GM21737 (cell line): ENCODE measurements around the gene OSBPL7.

Source experiments
- ATAC-seq: cut with Tn5 transposase; IDR thresholded peaks from one replicate; pipeline ENCODE4 v1.9.1; 2021; ENCODE audit warnings: mild to moderate bottlenecking, moderate library complexity; ENCODE audit not compliant: unreplicated experiment

Gene OSBPL7

DNA sequence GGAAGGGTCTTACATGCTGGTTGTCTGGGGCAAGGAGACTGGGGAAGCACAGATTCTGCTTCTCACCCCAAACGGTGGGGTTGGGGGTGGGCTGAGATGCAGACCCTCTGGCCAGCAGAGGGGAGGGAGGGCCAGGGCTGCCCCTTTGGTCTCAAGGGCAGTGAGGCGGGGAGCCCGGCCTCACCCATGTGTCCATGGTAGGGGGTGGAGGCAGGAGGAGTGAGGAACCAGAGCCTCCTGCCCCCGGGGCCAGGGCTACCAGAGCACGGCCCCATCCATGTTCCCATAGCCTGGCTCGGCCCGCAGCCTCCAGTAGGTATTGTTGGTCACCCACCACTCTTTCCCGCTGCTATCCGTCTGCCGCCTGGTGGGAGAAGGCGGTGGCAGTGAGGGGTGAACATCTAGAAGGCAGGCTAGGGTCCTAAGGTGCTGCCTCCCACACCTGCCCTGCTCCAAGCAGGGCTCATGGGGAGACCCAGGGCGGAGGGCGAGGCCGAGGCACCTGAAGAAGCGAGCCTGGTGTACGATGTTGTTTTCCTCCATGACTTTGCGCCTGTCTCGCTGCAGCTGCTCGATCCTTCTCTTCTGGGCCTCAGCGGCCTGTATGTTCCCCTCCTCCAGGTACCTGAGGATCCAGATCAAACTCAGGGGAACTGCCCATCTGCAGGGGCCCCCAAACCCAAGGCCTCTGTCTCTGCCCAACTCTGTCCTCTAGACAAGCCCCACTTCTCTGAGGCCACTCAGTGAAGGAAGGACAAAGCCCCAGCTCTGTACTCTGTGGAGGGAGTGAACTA, 13.4 kb downstream of the OSBPL7 start:
- no peak for ATAC-seq

GRCh38 chr17:47807421-47807820, 14.2 kb downstream of the OSBPL7 start:
- no peak for ATAC-seq

- ATAC-seq = no peak
Observed at GRCh38 chr17:47806913-47807255, 14.7 kb downstream of the OSBPL7 start.

- ATAC-seq = no peak
Observed at GRCh38 chr17:47806026-47806912, 15.3 kb downstream of the OSBPL7 start.

DNA sequence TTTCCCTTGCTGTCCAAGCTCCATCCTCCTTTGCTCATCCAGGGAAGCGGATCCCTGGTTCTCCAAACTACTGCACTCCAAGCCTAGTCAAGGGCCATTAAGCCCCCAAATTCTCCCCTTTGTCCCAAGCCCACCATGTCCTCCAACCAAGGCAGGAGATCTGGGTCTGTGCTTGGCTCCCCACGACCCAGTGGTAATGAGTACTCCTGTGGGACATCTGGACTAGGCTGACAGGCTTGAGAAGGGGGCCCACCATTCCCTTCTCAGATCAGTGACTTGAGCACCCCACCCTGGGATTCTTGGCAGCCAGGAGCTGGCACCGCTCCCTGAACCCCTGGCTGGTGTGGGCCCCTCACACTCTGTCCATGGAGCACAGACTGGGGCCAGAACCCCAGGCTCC, 17.1 kb downstream of the OSBPL7 start:
- ATAC-seq = no peak

GRCh38 chr17:47803751-47804150, 17.8 kb downstream of the OSBPL7 start:
- no peak for ATAC-seq

DNA sequence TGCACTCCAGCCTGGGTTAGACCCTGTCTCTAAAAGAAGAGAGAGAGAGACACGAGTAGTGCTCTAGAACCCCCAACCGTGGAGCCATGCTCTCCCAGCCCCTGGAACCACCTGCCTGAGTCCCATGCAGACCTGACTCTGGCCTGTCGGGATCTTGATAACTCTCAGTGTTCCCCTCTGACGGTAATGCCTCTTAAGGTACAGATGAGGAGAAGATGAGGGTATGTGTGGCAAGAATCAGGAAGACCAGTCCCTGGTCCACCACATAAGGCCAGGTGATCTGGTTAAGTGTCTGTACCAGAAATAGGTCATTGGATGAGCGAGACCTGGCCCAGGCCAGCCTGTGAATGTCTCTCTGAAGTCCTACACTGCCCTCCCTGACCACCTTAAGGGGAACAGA, 18.4 kb downstream of the OSBPL7 start:
- no peak for ATAC-seq

DNA sequence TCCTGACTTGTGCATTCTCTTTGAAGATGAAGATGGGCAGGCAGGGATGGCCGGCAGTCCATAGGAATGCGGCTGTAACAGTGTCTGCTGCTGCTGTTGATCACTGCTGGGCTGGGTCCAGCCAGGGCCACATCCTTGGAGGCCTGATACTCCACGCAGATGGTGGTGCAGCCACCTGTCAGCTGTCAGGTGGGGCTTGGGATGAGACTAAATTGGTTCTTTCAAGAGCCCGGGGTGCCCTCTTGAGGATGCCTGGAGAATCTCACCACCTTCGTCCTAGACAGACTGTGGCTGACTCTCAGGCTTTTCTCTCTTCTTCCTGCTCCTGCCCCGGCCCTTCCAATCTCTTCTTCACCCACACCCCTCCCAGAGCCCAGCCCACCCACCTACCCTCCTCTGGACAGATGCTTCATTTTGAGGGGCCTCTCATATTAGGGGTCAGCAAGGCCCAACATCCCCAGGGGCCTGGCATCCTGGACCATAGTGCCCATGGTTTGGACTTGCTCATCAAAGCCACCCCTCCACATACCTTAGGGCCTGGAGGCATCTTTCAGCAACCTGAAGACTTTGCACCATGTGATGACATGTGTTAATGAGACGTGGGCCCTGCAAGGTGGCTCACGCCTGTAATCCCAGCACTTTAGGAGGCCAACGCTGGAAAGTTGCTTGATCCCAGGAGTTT, 19.1 kb downstream of the OSBPL7 start:
- no peak for ATAC-seq

- ATAC-seq = no peak
Observed at GRCh38 chr17:47801906-47802305, 19.7 kb downstream of the OSBPL7 start.

DNA sequence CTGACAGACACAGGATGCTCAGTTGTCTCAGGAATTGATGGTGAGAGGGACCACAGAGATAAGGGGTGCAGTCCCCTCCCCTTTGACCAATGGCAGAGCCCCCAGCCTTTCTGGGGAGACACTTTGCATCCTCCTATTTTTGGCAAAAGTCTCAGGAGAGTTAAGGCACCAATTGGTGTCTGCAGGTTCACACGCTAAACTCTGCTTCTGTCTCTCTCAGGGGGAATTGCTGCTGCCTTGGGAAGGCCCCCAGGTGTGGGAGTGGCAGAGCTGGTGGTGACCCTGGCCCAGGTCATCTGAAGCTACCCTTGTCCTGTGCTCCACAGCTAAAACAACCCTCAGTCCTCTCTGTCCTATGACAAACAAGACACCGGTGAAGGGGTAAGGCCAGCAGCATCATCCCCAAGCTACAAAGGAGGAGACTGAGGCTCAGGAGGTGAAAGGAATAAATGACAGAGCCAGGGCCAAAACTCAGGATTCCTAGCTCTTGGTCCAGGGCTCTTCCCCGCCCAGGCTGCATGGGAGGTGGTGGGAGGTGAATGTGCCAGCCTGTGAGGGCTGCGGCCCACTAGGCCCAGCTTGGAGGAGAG, 20.3 kb downstream of the OSBPL7 start:
- ATAC-seq = no peak

GRCh38 chr17:47800686-47801085, 20.9 kb downstream of the OSBPL7 start:
- no peak for ATAC-seq

DNA sequence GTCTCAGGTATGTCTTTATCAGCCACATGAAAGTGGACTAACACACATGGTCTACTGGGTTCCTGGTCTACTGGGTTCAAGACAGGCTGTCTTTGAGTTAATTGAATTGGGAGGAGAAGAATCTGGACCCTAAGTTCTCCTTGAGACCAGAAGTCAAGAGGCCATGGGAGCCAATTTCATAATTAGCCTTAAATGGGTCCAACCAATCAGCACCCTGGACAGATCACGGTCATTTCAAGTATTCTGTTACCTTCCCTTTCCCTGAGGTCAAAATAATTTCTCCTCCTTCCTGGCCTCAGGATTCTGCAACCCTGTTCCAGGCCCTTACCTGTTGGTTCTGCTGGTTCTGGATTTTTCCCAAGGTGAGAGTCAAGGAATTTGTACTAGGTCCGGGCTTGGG, 23.8 kb downstream of the OSBPL7 start:
- ATAC-seq = no peak

DNA sequence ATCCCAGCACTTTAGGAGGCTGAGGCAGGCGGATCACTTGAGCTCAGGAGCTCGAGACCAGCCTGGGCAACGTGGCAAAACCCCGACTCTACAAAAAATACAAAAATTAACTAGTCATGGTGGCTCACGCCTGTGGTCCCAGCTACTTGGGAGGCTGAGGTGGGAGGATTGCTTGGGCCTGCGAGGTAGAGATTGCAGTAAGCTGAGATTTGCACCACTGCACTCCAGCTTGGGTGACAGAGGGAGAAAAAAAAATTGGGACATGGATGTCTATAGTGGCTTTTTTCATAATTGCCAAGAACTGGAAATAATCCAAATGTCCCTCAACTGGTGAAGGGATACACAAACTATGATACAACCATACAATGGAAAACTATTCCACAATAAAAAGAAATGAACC, 28.6 kb downstream of the OSBPL7 start:
- no peak for ATAC-seq

DNA sequence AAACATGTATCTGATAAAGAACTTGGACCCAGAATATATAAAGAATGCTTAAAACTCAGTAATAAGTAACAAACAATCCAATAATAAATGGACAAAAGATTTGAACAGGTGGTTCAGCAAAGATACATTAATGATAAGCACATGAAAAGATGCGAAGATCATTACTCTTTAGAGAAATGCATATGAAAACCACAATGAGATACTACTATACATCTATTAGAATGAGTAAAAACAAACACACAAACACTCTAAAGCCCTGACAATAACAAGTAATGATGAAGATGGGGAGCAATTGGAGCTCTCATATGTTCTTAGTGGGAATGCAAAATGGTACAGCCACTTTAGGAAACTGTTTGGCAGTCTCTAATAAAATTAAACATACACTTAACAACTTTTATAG, 29.1 kb downstream of the OSBPL7 start:
- no peak for ATAC-seq

DNA sequence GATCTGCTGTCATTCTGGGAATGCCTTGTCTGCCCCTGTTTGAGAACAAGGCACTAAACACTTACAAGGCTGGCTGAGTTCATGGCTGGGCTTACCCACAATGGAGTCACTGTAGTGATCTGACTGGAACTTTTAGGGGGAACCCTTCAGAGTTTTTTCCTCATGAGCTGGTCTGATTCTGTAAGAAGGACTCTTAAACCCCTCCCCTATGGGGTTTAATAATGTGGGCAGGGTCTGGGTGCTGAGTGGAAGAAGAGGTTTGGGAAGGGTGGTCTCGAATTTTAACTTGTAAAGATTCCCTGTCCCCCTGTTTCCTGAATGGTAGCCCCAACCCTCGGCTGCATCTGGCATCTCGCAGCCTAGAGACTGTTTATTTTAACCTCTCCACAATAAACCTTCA, 30.6 kb downstream of the OSBPL7 start:
- ATAC-seq = no peak

DNA sequence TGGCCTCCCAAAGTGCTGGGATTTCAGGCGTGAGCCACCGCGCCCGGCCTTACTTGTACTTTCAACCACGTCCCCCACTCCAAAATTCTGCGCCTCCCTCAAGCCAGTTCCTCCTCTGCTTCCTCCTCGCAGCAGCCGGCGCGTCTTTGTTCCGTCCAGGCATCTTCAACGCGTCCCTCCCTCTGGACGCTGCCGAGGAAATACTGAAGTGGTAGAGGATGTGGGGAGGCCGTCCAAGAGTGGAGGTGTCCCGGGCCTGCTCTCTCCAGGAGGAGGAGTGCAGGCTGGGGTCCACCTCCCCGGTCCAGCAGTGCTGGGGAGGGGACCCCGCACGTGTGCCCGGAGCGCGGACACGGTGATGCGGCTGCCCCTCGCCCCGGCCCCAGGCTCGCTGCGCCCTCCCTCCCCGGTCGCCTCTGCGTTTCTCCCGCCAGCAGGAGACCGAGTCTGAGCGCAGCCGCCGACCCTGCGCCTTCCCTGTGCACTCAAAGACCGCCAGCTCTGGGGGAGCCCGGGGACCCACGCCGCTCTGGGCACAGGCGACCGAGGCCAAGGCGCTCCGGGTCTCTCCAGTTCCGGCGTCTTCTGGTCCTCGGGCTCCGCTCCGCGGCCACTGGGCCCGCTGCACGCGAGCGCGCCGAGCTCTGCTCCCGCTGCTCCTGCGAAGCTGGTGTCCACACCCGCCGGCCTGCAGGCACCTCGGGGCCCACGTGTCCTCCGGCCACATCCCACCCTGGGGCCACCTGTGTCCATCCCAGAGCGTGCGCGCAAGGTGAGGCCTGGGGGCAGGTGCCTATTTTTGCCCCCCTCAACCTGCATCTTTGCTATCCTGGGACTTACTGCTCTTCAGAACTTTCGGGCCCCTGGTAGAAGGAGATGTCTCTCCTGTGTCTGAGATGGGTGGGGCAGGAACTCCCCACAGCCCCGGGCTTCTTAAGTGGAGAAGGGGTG, 31.7 kb downstream of the OSBPL7 start:
- no peak for ATAC-seq

- ATAC-seq = no peak
Observed at GRCh38 chr17:47785538-47786123, 36.0 kb downstream of the OSBPL7 start.

GRCh38 chr17:47781397-47781796, 40.2 kb downstream of the OSBPL7 start:
- ATAC-seq = no peak

DNA sequence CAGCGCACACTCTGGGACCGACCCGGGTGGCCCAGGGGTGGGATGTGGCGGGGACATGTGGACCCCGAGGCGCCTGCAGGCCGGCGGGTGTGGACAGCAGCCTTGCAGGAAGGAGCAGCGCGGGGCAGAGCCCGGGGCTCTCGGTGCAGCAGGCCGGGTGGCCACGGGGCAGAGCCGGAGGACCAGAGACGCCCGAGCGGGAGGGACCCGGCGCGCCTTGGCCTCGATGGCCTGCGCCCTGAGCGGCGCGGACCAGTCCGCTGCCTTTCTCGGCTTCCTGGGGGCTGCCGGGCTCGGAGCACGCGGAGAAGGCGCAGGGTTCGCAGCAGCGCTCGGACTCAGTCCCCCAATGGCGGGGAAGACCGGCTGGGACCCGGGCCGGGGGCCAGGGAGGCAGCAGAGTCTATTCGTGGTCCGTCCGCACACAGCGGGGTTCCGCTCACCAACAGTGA, 43.4 kb downstream of the OSBPL7 start:
- ATAC-seq = no peak
